ENCODE measurements around the gene MME. TPM values are rescaled to one million over a fixed set of nuclear protein-coding genes. Genes with fewer than 3 reads are reported as not detected.

The MME gene
- total RNA-seq, 4 donors from 2014 or later, result 1.5 to 96.1 (median 4.2) TPM

DNA sequence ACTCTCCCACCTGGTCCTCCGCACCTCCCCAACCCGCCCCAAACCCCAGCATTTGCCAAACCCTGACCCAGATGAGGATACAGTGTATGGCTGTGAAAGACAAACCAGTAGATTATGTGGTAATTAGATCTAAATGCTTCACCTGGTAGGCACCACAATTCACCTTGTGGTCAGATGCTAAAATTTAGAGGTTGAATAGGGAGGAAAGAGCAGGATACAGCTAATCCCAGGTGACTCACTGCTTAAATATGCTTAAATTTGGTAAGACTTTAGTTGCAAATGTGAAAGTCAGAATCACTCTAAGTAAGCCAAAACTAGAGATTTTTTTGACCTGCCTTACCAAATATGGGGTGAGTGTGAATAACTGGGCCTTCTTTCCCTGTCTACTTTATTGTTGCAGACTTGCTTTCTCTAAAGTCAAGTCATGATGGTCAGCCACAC lies 105.5 kb downstream of the MME start:
- H3K27me3 ChIP-seq, result no peaks in the 10 kb centered on the region
- no peak for DNase-seq
- H3K4me3 ChIP-seq, result no peak overlapping the region
- no peaks in the 10 kb centered on the region for H3K36me3 ChIP-seq
- no peaks in the 10 kb centered on the region for H3K4me1 ChIP-seq
- intact Hi-C loops (cut with DNase I; ENCODE audit: low total_unique reads), result no loop called here
- H3K9me3 ChIP-seq, result no peaks in the 10 kb centered on the region
- TF ChIP-seq POLR2A (IDR thresholded peaks at IDR 0.05), result no peak
- TF ChIP-seq, protein P1, sequence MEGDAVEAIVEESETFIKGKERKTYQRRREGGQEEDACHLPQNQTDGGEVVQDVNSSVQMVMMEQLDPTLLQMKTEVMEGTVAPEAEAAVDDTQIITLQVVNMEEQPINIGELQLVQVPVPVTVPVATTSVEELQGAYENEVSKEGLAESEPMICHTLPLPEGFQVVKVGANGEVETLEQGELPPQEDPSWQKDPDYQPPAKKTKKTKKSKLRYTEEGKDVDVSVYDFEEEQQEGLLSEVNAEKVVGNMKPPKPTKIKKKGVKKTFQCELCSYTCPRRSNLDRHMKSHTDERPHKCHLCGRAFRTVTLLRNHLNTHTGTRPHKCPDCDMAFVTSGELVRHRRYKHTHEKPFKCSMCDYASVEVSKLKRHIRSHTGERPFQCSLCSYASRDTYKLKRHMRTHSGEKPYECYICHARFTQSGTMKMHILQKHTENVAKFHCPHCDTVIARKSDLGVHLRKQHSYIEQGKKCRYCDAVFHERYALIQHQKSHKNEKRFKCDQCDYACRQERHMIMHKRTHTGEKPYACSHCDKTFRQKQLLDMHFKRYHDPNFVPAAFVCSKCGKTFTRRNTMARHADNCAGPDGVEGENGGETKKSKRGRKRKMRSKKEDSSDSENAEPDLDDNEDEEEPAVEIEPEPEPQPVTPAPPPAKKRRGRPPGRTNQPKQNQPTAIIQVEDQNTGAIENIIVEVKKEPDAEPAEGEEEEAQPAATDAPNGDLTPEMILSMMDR (IDR thresholded peaks at IDR 0.05), result no peak
- no peak overlapping the region for H3K27ac ChIP-seq

GRCh38 chr3:155188031-155188430 lies 107.9 kb downstream of the MME start:
- no peaks in the 10 kb centered on the region for H3K4me1 ChIP-seq
- intact Hi-C loops (cut with DNase I; ENCODE audit: low total_unique reads), result no loop called here
- DNase-seq, result no peak
- no peaks in the 10 kb centered on the region for H3K9me3 ChIP-seq
- TF ChIP-seq, protein P1 (IDR thresholded peaks at IDR 0.05), result no peak
- no peak for TF ChIP-seq POLR2A (IDR thresholded peaks at IDR 0.05)
- H3K27me3 ChIP-seq, result no peaks in the 10 kb centered on the region
- no peaks in the 10 kb centered on the region for H3K36me3 ChIP-seq
- no peak overlapping the region for H3K27ac ChIP-seq
- no peak overlapping the region for H3K4me3 ChIP-seq

GRCh38 chr3:155189478-155189877 lies 109.4 kb downstream of the MME start:
- Histone ChIP-seq H3K27me3 (no peaks in the 10 kb centered on the region), H3K36me3 (no peaks in the 10 kb centered on the region), H3K9me3 (no peaks in the 10 kb centered on the region), H3K4me1 (no peaks in the 10 kb centered on the region), H3K27ac (no peak overlapping the region), H3K4me3 (no peak overlapping the region)
- DNase-seq, result no peak
- no peak for TF ChIP-seq POLR2A (IDR thresholded peaks at IDR 0.05)
- TF ChIP-seq, protein P1 (IDR thresholded peaks at IDR 0.05), result no peak
- intact Hi-C loops (cut with DNase I; ENCODE audit: low total_unique reads), result no loop called here

DNA sequence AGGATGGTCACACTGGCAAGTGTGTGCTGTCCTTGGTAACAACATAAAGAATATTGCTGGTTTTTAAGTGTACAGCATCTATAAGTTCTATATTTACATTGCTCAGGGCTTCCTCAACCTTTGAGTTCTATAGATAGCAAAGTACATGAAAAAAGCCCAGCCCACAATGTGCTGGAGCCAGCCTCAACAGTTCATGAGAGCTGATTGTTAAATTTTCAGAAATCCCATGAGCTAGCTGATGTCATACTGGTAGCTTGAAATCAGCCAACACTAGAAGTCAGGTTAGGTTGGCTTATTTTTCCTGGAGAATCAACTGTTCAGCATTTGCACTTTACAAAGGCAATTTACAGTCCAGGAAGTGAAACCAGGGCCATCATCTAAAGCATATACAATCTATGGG lies 110.6 kb downstream of the MME start:
- DNase-seq, result no peak
- TF ChIP-seq, protein P1 (IDR thresholded peaks at IDR 0.05), result no peak
- TF ChIP-seq POLR2A (IDR thresholded peaks at IDR 0.05), result no peak
- intact Hi-C loops (cut with DNase I; ENCODE audit: low total_unique reads), result no loop called here
- no peaks in the 10 kb centered on the region for H3K9me3 ChIP-seq
- no peak overlapping the region for H3K27ac ChIP-seq
- H3K36me3 ChIP-seq, result no peaks in the 10 kb centered on the region
- no peaks in the 10 kb centered on the region for H3K4me1 ChIP-seq
- H3K4me3 ChIP-seq, result no peak overlapping the region
- no peaks in the 10 kb centered on the region for H3K27me3 ChIP-seq

DNA sequence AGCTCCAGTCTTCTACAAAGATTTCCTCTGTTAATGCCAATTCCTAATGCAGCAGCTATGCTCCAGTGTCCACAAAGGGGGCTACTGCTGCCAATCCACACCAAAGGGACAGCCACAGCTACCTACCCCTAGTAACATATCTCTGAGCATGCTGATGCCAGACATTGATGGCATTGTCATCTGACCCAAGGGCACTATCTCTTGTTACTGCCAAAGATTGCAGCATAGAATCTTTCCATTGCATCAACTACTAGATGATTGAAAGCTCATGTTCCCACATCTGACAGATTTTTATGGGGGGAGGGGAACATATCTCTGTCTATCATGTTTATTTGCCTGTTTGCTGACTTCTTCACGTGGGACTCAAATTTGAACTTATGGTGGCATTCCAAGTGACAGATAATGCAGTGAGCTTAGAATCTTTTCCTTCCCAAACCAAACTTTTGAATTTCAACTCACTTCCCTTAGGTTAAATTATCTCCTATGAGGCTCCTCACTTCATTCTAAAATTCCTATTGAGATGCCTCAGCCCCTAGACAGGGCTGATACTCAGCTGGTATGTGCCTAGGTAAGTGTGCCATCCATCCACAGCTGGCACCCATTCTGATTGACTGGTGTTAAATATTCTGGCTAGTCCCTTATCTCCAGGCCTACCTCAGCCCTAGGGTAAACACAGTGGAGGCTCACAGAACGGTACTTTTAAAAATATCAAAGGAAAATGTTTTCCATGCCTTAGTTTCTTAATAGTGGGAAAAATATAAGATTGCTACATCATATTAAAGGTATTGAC lies 113.0 kb downstream of the MME start:
- intact Hi-C loops (cut with DNase I; ENCODE audit: low total_unique reads), result no loop called here
- no peaks in the 10 kb centered on the region for H3K4me1 ChIP-seq
- no peaks in the 10 kb centered on the region for H3K9me3 ChIP-seq

More for the DNA sequence above, 113.0 kb downstream of the MME start:
- no peak for DNase-seq
- H3K27me3 ChIP-seq, result no peaks in the 10 kb centered on the region
- no peak overlapping the region for H3K27ac ChIP-seq
- H3K4me3 ChIP-seq, result no peak overlapping the region
- no peaks in the 10 kb centered on the region for H3K36me3 ChIP-seq
- TF ChIP-seq, protein P1 (IDR thresholded peaks at IDR 0.05), result no peak
- TF ChIP-seq POLR2A (IDR thresholded peaks at IDR 0.05), result no peak

All from uterus (tissue), 4 donors.